SK-N-SH (cell line): Measurements from ENCODE around the gene KCNS1. TPM values are rescaled to one million over a fixed set of nuclear protein-coding genes. Genes with fewer than 3 reads are reported as not detected.

Source experiments
- CTCF ChIA-PET: fragments of 300-600, 350-600 bp; formaldehyde crosslinking; extraction: SDS; loops from one replicate; lab custom pipeline; 2021; lab: Yijun Ruan, JAX
- POLR2A ChIA-PET: fragments of 350-600 bp; sonication (Branson Sonifier 250); formaldehyde crosslinking; extraction: SDS; loops from one replicate; lab custom pipeline; 2020; ENCODE audit warnings: antibody characterized with exemption, inconsistent platforms; lab: Yijun Ruan, JAX
- DNase-seq: peaks from one replicate; pipeline ENCODE4 v3.0.0; 2012
- H2AFZ ChIP-seq: fragments of 200-600 bp; sonication (generic); 2 replicates; pipeline ENCODE4 v1.8.1; 2016; ENCODE audit warnings: antibody characterized with exemption, mild to moderate bottlenecking, low read depth
- H3F3A ChIP-seq: fragments of 200-600 bp; sonication (generic); replicated peaks from 2 replicates; pipeline ENCODE3; 2016; ENCODE audit warnings: antibody characterized with exemption, mild to moderate bottlenecking; ENCODE audit not compliant: insufficient read depth
- H3K27ac ChIP-seq, 2 experiments: fragments of 200-500 bp in 1 of 2; fragments of 200-600 bp in 1 of 2; sonication (Bioruptor generic) in 1 of 2; sonication (generic), shearing (Covaris generic) in 1 of 2; 2 replicates each; pipeline versions ENCODE4 v1.5.1 to v1.6.1; 2014 to 2016; ENCODE audit warnings: low read depth in 2 of 2, inconsistent platforms in 1 of 2, low read length in 1 of 2, mild to moderate bottlenecking in 1 of 2, mixed read lengths in 1 of 2
- H3K27me3 ChIP-seq: fragments of 200-600 bp; sonication (generic), shearing (Covaris generic); 2 replicates; pipeline ENCODE4 v1.6.1; 2016; ENCODE audit warnings: mixed run types; ENCODE audit not compliant: insufficient read depth
- H3K36me3 ChIP-seq, 2 experiments: fragments of 200-500 bp in 1 of 2; fragments of 200-600 bp in 1 of 2; sonication (Bioruptor generic) in 1 of 2; sonication (generic) in 1 of 2; replicated peaks in 1 of 2; 2 replicates each; pipeline versions ENCODE3 to v1.5.1; 2014 to 2016; ENCODE audit warnings: low read length in 1 of 2, mild to moderate bottlenecking in 1 of 2; ENCODE audit not compliant: insufficient read depth in 2 of 2, control insufficient read depth in 1 of 2
- H3K4me1 ChIP-seq, 2 experiments: fragments of 200-500 bp in 1 of 2; fragments of 200-600 bp in 1 of 2; sonication (Bioruptor generic) in 1 of 2; sonication (generic), shearing (Covaris generic) in 1 of 2; 2 replicates each; pipeline versions ENCODE4 v1.5.1 to v1.6.1; 2014 to 2016; ENCODE audit warnings: low read depth in 1 of 2, low read length in 1 of 2, mixed run types in 1 of 2; ENCODE audit not compliant: insufficient read depth in 2 of 2, control insufficient read depth in 1 of 2
- H3K4me2 ChIP-seq: fragments of 200-600 bp; sonication (generic), shearing (Covaris generic); 2 replicates; pipeline ENCODE4 v1.6.1; 2017; ENCODE audit warnings: mixed run types
- H3K4me3 ChIP-seq, 2 experiments: fragments of 200-500 bp in 1 of 2; fragments of 200-600 bp in 1 of 2; sonication (Bioruptor generic) in 1 of 2; sonication (generic), shearing (Covaris generic) in 1 of 2; 2 replicates each; pipeline versions ENCODE4 v1.5.1 to v1.8.1; 2014 to 2016; ENCODE audit warnings: low read depth in 2 of 2, inconsistent platforms in 1 of 2, low read length in 1 of 2, mild to moderate bottlenecking in 1 of 2, mixed read lengths in 1 of 2, moderate library complexity in 1 of 2
- H3K79me2 ChIP-seq: fragments of 200-600 bp; sonication (generic); 2 replicates; pipeline ENCODE4 v1.8.1; 2017; ENCODE audit warnings: mild to moderate bottlenecking; ENCODE audit not compliant: insufficient read depth
- H3K9ac ChIP-seq: fragments of 200-600 bp; sonication (generic); 2 replicates; pipeline ENCODE4 v1.6.1; 2017; ENCODE audit warnings: mixed run types
- H3K9me2 ChIP-seq: fragments of 200-600 bp; sonication (generic); 2 replicates; pipeline ENCODE4 v1.6.1; 2017; ENCODE audit warnings: mixed run types
- H3K9me3 ChIP-seq: fragments of 200-600 bp; sonication (generic); 2 replicates; pipeline ENCODE4 v1.6.1; 2017; ENCODE audit warnings: mixed run types, mild to moderate bottlenecking, moderate library complexity
- H4K20me1 ChIP-seq: fragments of 200-600 bp; sonication (generic); 2 replicates; pipeline ENCODE4 v1.6.1; 2017; ENCODE audit warnings: mild to moderate bottlenecking, mixed run types; ENCODE audit not compliant: insufficient read depth
- CHD2 ChIP-seq: fragments of 150-350 bp; IDR thresholded peaks from 2 replicates; pipeline ENCODE4 v1.6.1; 2018; ENCODE audit warnings: low read length; ENCODE audit not compliant: partially characterized antibody
- ELF1 ChIP-seq: IDR thresholded peaks from 2 replicates; pipeline ENCODE4 v1.4.0; 2012
- EZH2phosphoT487 ChIP-seq: fragments of 200-600 bp; sonication (generic); IDR thresholded peaks from 2 replicates; pipeline ENCODE4 v1.6.1; 2017; ENCODE audit warnings: low read depth, mixed run types, mild to moderate bottlenecking, antibody characterized with exemption, moderate library complexity, borderline replicate concordance
- FOXM1 ChIP-seq: IDR thresholded peaks from 2 replicates; pipeline ENCODE4 v1.4.0; 2012; ENCODE audit warnings: low read depth, mild to moderate bottlenecking
- GABPA ChIP-seq: IDR thresholded peaks from 2 replicates; pipeline ENCODE4 v1.4.0; 2012; ENCODE audit warnings: low read depth, mild to moderate bottlenecking
- GATA2 ChIP-seq: sonication (generic); formaldehyde crosslinking; IDR thresholded peaks from 2 replicates; pipeline ENCODE4 v1.5.0; 2020; ENCODE audit warnings: mild to moderate bottlenecking, missing genetic modification reagents
- JUND ChIP-seq: IDR thresholded peaks from 2 replicates; pipeline ENCODE4 v1.4.0; 2012
- MXI1 ChIP-seq: IDR thresholded peaks from 2 replicates; pipeline ENCODE4 v1.6.1; 2012; ENCODE audit warnings: mild to moderate bottlenecking, low read depth, low read length, improper control_type of control experiment
- NRF1 ChIP-seq: IDR thresholded peaks from 2 replicates; pipeline ENCODE4 v1.6.1; 2012; ENCODE audit warnings: low read depth, mild to moderate bottlenecking, low read length
- RCOR1 ChIP-seq: fragments of 150-350 bp; IDR thresholded peaks from 2 replicates; pipeline ENCODE4 v1.6.1; 2017; ENCODE audit warnings: antibody characterized with exemption, low read length
- RXRA ChIP-seq: IDR thresholded peaks from 2 replicates; pipeline ENCODE4 v1.4.0; 2012; ENCODE audit warnings: low read depth, mild to moderate bottlenecking, borderline replicate concordance
- SMC3 ChIP-seq: IDR thresholded peaks from 2 replicates; pipeline ENCODE4 v1.6.1; 2012; ENCODE audit warnings: low read depth, low read length, improper control_type of control experiment
- TEAD4 ChIP-seq: IDR thresholded peaks from 2 replicates; pipeline ENCODE4 v1.4.0; 2012; ENCODE audit warnings: mild to moderate bottlenecking, borderline replicate concordance; ENCODE audit not compliant: insufficient read depth
- YY1 ChIP-seq: IDR thresholded peaks from 2 replicates; pipeline ENCODE4 v1.4.0; 2012; ENCODE audit warnings: low read depth, mild to moderate bottlenecking
- WGBS: methylation state at CpG from one replicate; pipeline ENCODE4 v1.1.6; 2017; ENCODE audit warnings: low lambda C conversion rate; 5-methylcytosine and 5-hydroxymethylcytosine counted together
- polyA plus RNA-seq, 3 experiments: library from polyadenylated mRNA; depleted of rRNA; stranded (reverse); fragments of >200 nt; gene quantifications; 2 replicates each; pipeline ENCODE4 v1.2.3, GENCODE V29; 2012
- TF ChIP-seq, protein P1 (sequence below): fragments of 150-350 bp; IDR thresholded peaks from 2 replicates; pipeline ENCODE4 v1.6.1; 2017; ENCODE audit warnings: antibody characterized with exemption, low read length, low read depth, borderline replicate concordance
- TF ChIP-seq, protein P2 (sequence below): fragments of 150-350 bp; IDR thresholded peaks from 2 replicates; pipeline ENCODE4 v1.6.1; 2016; ENCODE audit warnings: mild to moderate bottlenecking, low read depth, low read length

KCNS1 gene
- polyA plus RNA-seq, 1 of the 3 experiments (the other 2 are of a cell fraction): 0.07 TPM

DNA sequence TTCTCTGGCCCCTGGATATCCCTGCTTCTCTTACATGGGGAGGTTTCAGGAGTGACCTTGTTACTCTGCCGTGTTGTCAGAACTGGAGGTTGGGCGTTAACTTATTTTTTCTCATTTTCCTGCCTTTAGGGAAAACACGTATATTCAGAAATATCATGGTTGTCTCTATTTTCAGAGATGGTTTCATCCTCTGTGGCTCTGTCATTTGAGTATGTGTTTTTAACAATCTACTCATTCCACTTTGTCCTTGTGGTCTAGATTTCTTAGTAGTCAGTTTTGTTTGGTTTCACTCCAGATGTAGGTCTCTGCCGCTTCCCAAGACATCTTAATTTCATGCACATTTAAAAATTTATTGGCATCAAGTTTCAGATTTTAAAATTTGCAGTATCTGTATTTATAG lies 45.9 kb downstream of the KCNS1 start:
- H3K27ac ChIP-seq: peak overlapping the region; percentile 87 to 88; a peak in 3 of 4 replicates
- peaks cover 7 to 8% of the 10 kb centered on the region in 2 experiments for H3K36me3 ChIP-seq
- H4K20me1 ChIP-seq: no peaks in the 10 kb centered on the region
- H3K9me3 ChIP-seq: no peaks in the 10 kb centered on the region
- TF ChIP-seq RXRA (no peak), GABPA (no peak), YY1 (no peak), GATA2 (CRISPR knock-in tag) (no peak), CHD2 (no peak), EZH2phosphoT487 (no peak)
- peaks cover 34% of the 10 kb centered on the region for H3F3A ChIP-seq
- no peak overlapping the region for H3K9ac ChIP-seq
- 87% methylated on average over 4 of the region's 4 CpGs for WGBS
- H3K27me3 ChIP-seq: no peaks in the 10 kb centered on the region
- H3K4me3 ChIP-seq: no peak overlapping the region
- POLR2A ChIA-PET: no interaction called here
- peaks cover 10% of the 10 kb centered on the region; the same call in 1 of the 2 replicates for H3K79me2 ChIP-seq
- H2AFZ ChIP-seq: no peak overlapping the region
- CTCF ChIA-PET: interaction anchor here (0.9 to 5.1 kb wide), 2 partner anchors 11 to 35 kb away, joined by 4 to 50 read pairs; no protein-coding TSS in a partner anchor
- no peak overlapping the region for H3K4me2 ChIP-seq
- H3K9me2 ChIP-seq: no peaks in the 10 kb centered on the region
- H3K4me1 ChIP-seq: peaks cover 3 to 27% of the 10 kb centered on the region in 2 experiments; a peak in 3 of 4 replicates
- no peak for DNase-seq

DNA sequence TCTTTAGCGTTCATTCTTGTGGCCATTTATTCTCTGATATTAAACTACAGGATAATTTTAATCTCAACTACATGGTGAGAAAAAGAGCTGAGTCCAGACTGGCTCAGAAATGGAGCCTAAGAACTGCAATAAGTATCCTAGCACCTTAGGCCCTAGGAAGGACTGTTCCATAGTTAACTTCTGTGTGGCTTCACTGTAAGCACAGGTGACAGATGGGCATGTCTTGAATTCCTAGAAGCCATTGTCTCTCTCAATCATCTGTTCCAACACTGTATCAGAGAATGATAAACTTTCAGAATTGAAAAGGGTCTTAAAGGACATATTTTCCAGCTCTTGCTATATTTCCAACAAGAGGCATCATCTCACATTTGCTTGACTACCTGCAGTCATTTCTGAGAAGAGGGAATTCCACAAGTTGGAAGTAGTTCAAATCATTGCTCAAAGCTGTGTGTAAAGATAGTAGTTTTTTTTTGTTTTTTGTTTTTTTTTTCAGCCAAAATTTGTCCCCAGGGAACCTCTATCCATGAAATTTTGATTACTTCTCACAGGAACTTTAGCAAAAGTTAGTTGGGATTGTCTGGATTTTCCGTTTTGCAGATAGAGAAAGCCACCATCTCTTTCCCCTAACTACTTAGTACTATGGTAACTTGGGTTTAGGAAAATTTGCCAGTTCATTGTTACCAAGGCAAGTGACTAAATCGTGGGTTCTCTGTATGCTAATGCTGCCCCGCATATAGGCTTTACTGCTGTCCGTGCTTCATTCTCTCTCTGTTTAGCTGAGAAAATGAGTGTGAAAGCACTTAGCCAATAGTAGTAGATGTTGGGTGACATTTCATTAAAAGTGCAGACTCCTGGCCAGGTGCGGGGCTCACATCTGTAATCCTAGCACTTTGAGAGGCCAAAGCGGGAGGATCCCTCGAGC lies 47.2 kb downstream of the KCNS1 start:
- Histone ChIP-seq H3K4me3 (no peak overlapping the region), H3K36me3 (peaks cover 7 to 8% of the 10 kb centered on the region in 2 experiments), H4K20me1 (no peaks in the 10 kb centered on the region), H3K79me2 (peaks cover 10% of the 10 kb centered on the region; the same call in 1 of the 2 replicates), H3K9ac (peak overlapping the region; percentile 47), H3K27me3 (no peaks in the 10 kb centered on the region), H3K4me2 (peak overlapping the region; percentile 41; the same call in 1 of the 2 replicates)
- CTCF ChIA-PET: interaction anchor here (0.7 to 5.1 kb wide), 5 partner anchors 9 to 370 kb away, joined by 3 to 50 read pairs (median 4); no protein-coding TSS in a partner anchor
- TF ChIP-seq GABPA (no peak), SMC3 (no peak), ELF1 (no peak), RXRA (no peak), RCOR1 (no peak), MXI1 (no peak), JUND (no peak), CHD2 (no peak), TEAD4 (no peak), EZH2phosphoT487 (no peak), FOXM1 (no peak), NRF1 (no peak), YY1 (no peak)
- TF ChIP-seq, protein P1, sequence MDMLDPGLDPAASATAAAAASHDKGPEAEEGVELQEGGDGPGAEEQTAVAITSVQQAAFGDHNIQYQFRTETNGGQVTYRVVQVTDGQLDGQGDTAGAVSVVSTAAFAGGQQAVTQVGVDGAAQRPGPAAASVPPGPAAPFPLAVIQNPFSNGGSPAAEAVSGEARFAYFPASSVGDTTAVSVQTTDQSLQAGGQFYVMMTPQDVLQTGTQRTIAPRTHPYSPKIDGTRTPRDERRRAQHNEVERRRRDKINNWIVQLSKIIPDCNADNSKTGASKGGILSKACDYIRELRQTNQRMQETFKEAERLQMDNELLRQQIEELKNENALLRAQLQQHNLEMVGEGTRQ: no peak
- TF ChIP-seq, protein P2, sequence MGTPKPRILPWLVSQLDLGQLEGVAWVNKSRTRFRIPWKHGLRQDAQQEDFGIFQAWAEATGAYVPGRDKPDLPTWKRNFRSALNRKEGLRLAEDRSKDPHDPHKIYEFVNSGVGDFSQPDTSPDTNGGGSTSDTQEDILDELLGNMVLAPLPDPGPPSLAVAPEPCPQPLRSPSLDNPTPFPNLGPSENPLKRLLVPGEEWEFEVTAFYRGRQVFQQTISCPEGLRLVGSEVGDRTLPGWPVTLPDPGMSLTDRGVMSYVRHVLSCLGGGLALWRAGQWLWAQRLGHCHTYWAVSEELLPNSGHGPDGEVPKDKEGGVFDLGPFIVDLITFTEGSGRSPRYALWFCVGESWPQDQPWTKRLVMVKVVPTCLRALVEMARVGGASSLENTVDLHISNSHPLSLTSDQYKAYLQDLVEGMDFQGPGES: no peak
- TF ChIP-seq, all 33 proteins: peak for 0
- WGBS: 74% methylated on average over 8 of the region's 8 CpGs
- H3K9me3 ChIP-seq: no peaks in the 10 kb centered on the region
- POLR2A ChIA-PET: no interaction called here
- no peaks in the 10 kb centered on the region for H3K9me2 ChIP-seq
- H3F3A ChIP-seq: peaks cover 27% of the 10 kb centered on the region
- H3K4me1 ChIP-seq: peaks cover 3 to 26% of the 10 kb centered on the region in 2 experiments; a peak in 3 of 4 replicates
- H3K27ac ChIP-seq: peak overlapping the region; percentile 87 to 88
- no peak for DNase-seq
- H2AFZ ChIP-seq: no peak overlapping the region
